Stimulated activated CD8-positive, alpha-beta memory T cell treated with anti-CD3 and anti-CD28 coated beads, Interleukin-12 subunit alpha, Interleukin-12 subunit beta, amount 100 ng/mL, for 24 hours (primary cell): Measurements from ENCODE around the gene FMC1.
A peak's percentile ranks its signal among the peaks of the same experiment; 100 is the strongest.
"Not testable (repeated sequence)": the region's sequence is repeated elsewhere in the genome, so short reads cannot be mapped to it uniquely, and the experiment has no call there.

Source experiments
- DNase-seq: peaks from one replicate; pipeline ENCODE4 v3.0.0-alpha.2; 2020; ENCODE audit errors: extremely low read depth

Gene FMC1

GRCh38 chr7:139341058-139341775, at the start of gene FMC1:
Gene FMC1 (plus strand): TSS chr7:139341337. CDS start chr7:139341385, 48 bp downstream.
- peak; percentile 69 for DNase-seq

GRCh38 chr7:139292821-139293220, 48.3 kb upstream of the FMC1 start:
- no peak for DNase-seq

- no peak for DNase-seq
These were observed 47.6 kb upstream of the FMC1 start for GRCh38 chr7:139293534-139293933.

- no peak for DNase-seq
These were observed 46.9 kb upstream of the FMC1 start for GRCh38 chr7:139294241-139294640.

- no peak for DNase-seq
These were observed 46.1 kb upstream of the FMC1 start for GRCh38 chr7:139294951-139295575.

GRCh38 chr7:139297795-139298194, 43.3 kb upstream of the FMC1 start:
- no peak for DNase-seq

- DNase-seq = no peak
These were observed 41.8 kb upstream of the FMC1 start for GRCh38 chr7:139299296-139299695.

- no peak for DNase-seq
These were observed 40.7 kb upstream of the FMC1 start for GRCh38 chr7:139300390-139300789.

- DNase-seq = no peak
These were observed 36.6 kb upstream of the FMC1 start for GRCh38 chr7:139304517-139304916.

GRCh38 chr7:139317939-139318505, 23.1 kb upstream of the FMC1 start:
- no peak for DNase-seq

- no peak for DNase-seq
These were observed 19.9 kb upstream of the FMC1 start for GRCh38 chr7:139321071-139321745.

GRCh38 chr7:139324709-139325108, 16.4 kb upstream of the FMC1 start:
- DNase-seq = not testable (repeated sequence)

GRCh38 chr7:139328375-139328774, 12.8 kb upstream of the FMC1 start:
- DNase-seq = no peak

- DNase-seq = no peak
These were observed 12.0 kb upstream of the FMC1 start for GRCh38 chr7:139329119-139329518.

- DNase-seq = no peak
These were observed 10.7 kb upstream of the FMC1 start for GRCh38 chr7:139330333-139331030.

- DNase-seq = no peak
These were observed 8.3 kb upstream of the FMC1 start for GRCh38 chr7:139332697-139333359.

GRCh38 chr7:139333443-139333842, 7.7 kb upstream of the FMC1 start:
- not testable (repeated sequence) for DNase-seq

GRCh38 chr7:139334399-139335150, 6.6 kb upstream of the FMC1 start:
- no peak for DNase-seq

- no peak for DNase-seq
These were observed 2.1 kb upstream of the FMC1 start for GRCh38 chr7:139339025-139339424.

- DNase-seq = no peak
These were observed 1.5 kb upstream of the FMC1 start for GRCh38 chr7:139339698-139340036.
